IgD-negative memory B cell (primary cell): ENCODE results near the gene EDN3. TPM values are rescaled to one million over a fixed set of nuclear protein-coding genes. Genes with fewer than 3 reads are reported as not detected.
"Not testable (repeated sequence)": the region's sequence is repeated elsewhere in the genome, so short reads cannot be mapped to it uniquely, and the experiment has no call there.

ENCODE experiments used
- H3K27ac Mint-ChIP-seq, 3 donors: one replicate each; pipeline ENCODE4 v1.8.0; 2020 to 2022; ENCODE audit warnings: mild to moderate bottlenecking in 3 of 3, mixed read lengths in 3 of 3, moderate library complexity in 1 of 3
- H3K27me3 Mint-ChIP-seq: one replicate; pipeline ENCODE4 v1.8.0; 2021; ENCODE audit warnings: mixed read lengths
- H3K36me3 Mint-ChIP-seq: one replicate; pipeline ENCODE4 v1.8.0; 2020; ENCODE audit warnings: mild to moderate bottlenecking, mixed read lengths
- H3K4me1 Mint-ChIP-seq, 3 donors: one replicate each; pipeline ENCODE4 v1.8.0; 2020 to 2022; ENCODE audit warnings: mixed read lengths in 3 of 3, mild to moderate bottlenecking in 1 of 3
- H3K4me3 Mint-ChIP-seq, 4 donors: one replicate each; pipeline ENCODE4 v1.8.0; 2020 to 2022; ENCODE audit warnings: mild to moderate bottlenecking in 4 of 4, mixed read lengths in 4 of 4, moderate library complexity in 3 of 4
- H3K9me3 Mint-ChIP-seq, 3 donors: one replicate each; pipeline ENCODE4 v1.8.0; 2020 to 2021; ENCODE audit warnings: mixed read lengths in 3 of 3, mild to moderate bottlenecking in 1 of 3
- polyA plus RNA-seq: library from polyadenylated mRNA; unstranded; fragments of 300-500 nt; fragmentation: Illumina TruSeq; gene quantifications from one replicate; pipeline ENCODE4 v1.2.3, GENCODE V29; 2021

EDN3 gene
- polyA plus RNA-seq, 1 donor from 2014 or later, result not detected

DNA sequence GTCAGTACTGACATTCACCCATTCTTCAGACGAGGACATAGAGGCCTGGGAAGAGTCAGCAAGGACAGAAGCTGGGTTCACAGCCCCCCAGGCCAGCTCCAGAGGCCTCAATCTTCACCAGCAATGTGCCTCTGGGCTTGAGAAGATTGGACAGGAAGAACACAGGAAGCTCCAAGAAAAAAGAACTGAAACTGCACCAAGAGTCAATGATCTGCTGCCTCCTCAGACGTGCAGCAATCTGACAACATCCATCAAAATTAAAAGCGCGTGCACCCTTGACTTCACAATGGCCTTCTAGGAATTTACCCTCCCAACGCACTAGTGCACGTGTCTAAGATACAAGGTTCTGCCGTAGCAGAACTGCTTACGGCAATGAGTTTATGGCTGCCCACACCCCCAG, 38.0 kb downstream of the EDN3 start:
- H3K36me3 Mint-ChIP-seq, H3K27ac Mint-ChIP-seq, H3K27me3 Mint-ChIP-seq, H3K4me1 Mint-ChIP-seq, H3K4me3 Mint-ChIP-seq, H3K9me3 Mint-ChIP-seq: not testable (repeated sequence)

DNA sequence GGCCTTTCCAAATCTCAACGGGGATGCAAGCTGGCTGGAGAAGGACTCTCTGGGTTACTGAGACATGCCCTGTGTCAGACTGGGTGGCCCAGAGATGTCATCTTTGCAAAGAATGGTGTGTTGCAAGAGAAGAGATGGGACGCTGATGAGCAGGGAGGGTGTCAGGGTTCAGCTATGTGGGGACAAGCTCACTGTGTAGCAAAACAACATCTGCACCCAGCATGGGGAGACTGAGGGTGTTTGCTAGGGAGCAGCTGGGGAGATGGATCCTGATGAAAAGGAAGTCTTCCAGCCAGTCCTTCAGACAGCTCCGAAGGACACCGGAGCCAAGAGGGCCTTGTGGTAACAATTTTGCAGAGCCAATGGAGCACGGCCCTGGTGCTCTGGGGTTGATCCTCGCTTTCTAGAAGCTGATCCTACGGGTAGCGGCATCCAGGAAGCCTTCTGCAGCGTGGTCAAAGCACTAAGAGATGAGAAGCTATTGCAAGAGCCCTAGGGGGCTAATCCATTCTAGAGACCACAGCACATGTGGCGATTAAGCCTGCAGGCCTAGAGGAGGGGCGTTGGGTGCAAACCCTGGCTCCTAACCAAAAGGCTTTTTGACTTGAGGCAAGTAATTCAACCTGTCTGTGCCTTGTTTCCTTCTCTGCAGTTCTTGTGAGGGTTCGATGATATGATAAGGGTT, 39.9 kb downstream of the EDN3 start:
- H3K27ac Mint-ChIP-seq, result no peak overlapping the region
- H3K36me3 Mint-ChIP-seq, result no peaks in the 10 kb centered on the region
- H3K4me3 Mint-ChIP-seq, result no peak overlapping the region
- peaks cover 0 to 14% (median 0%) of the 10 kb centered on the region in 3 donors for H3K9me3 Mint-ChIP-seq
- peaks cover 0 to 3% (median 0%) of the 10 kb centered on the region in 3 donors for H3K4me1 Mint-ChIP-seq
- H3K27me3 Mint-ChIP-seq, result peaks cover 3% of the 10 kb centered on the region

DNA sequence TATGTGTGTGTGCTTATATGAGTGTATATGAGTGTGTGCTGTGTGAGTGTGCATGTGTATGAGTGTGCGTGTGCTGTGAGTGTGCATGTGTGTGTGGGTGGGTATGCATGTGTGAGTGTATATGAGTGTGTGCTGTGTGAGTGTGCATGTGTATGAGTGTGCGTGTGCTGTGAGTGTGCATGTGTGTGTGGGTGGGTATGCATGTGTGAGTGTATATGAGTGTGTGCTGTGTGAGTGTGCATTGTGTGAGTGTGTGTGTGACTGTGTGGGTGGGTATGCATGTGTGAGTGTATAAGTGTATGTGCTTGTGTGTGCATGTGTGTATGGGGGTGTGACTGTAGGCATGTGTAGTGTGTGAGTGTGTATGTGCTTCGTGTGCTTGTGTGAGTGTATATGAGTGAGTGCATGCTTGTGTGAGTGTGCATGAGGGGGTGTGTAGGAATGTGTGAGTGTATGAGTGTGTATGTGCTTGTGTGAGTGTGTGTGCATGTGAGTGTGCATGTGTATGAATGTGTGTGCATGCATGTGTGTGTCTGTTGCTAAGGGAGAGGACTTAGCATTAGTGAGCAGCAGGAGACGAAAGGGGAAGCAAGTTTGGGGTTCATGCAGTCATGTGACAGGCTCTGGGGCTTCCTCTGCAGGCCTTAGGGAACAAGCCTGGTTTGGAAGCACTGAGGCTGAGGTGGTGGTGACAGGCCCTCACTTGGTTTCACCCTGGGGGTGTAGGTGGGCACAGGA, 41.0 kb downstream of the EDN3 start:
- not testable (repeated sequence) for H3K27ac Mint-ChIP-seq, H3K36me3 Mint-ChIP-seq, H3K4me3 Mint-ChIP-seq, H3K27me3 Mint-ChIP-seq, H3K4me1 Mint-ChIP-seq
- H3K9me3 Mint-ChIP-seq, result peaks cover 0 to 16% (median 0%) of the 10 kb centered on the region in 3 donors

DNA sequence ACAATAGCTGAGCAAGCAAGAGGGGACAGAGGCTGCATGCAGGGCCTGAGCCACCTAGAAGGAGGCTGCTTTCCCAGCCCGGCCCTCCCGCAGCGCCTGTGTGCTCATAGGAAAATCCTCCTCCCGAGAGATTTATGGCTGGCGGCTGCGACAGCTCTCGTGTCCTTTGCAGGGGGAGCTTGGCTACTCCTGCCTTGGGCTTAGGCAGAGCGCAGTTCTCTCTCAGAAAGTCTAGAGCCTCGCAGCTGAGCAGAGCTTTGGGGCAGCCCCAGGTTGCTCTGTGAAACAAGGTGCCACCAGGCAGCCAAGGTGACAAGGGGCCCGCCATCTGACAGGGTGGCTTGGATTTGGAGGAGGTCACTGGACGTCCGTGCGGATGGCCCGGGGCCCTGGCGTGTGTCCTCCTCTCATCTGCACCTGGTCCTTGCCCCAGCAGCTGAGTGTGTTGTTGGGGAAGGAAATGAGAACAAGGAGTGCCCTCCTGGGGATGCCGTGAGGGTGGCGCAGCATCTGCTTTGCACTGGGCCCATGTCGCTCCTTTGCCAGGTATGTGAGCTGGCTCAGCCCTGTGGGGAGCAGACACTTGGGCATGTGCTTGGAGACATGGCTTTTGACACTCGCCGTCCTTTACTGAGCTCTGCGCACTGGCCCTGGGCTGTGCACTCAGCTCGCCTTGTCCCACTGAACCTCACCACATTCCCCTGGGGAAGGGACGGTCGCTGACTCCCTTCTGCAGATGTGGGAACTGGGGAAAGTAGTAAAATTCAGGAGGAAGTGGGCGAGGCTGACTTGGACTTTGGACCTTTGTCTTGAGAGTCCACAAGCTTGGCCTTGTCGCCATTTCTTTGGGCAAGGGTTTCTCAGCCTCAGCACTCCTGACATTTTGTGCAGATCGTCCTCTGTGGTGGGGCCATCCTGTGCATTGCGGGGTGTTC, 41.9 kb downstream of the EDN3 start:
- Mint-ChIP-seq H3K9me3 (peaks cover 2 to 16% (median 5%) of the 10 kb centered on the region in 3 donors), H3K4me3 (no peak overlapping the region), H3K36me3 (no peaks in the 10 kb centered on the region), H3K27me3 (peaks cover 3% of the 10 kb centered on the region), H3K4me1 (peaks cover 0 to 3% (median 0%) of the 10 kb centered on the region in 3 donors), H3K27ac (no peak overlapping the region)

DNA sequence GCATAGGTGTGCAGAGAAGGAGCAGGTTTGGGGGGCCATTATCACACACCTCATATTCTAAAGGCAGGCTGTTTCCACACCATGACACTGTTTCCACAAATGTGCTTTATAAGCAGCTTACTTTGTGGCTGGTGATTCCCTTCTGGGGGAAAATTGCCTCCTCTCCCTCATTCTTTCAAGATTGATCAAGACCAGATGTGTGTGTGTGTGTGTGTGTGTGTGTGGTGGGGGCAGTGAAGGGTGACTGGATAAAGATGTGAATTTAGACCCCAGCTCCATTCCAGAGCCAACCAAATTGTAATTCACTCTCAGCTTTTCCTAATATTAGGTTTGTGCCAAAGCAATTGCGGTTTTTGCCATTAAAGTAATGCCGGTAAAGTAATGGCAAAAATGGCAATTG, 45.6 kb downstream of the EDN3 start:
- no peak overlapping the region for H3K4me3 Mint-ChIP-seq
- peaks cover 2 to 16% (median 5%) of the 10 kb centered on the region in 3 donors for H3K9me3 Mint-ChIP-seq
- H3K27me3 Mint-ChIP-seq, result peaks cover 3% of the 10 kb centered on the region
- H3K27ac Mint-ChIP-seq, result no peak overlapping the region
- H3K4me1 Mint-ChIP-seq, result no peaks in the 10 kb centered on the region
- H3K36me3 Mint-ChIP-seq, result no peaks in the 10 kb centered on the region

DNA sequence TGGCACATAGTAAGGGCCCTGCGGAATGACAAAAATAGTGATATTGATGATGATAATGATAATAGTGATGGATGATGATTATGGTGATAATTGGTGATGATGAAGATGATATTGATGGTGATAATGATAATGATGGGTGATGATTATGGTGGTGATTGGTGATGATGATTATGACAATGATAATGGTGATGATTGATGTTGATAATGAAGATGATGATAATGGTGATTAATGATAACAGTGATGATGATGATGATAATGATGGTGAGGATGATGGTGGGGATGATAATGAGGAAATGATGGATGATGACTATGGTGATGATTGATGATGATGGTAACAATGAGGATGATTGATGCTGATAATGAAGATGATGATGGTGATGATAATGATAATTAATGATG, 48.9 kb downstream of the EDN3 start:
- peaks cover 2 to 10% (median 5%) of the 10 kb centered on the region in 3 donors for H3K9me3 Mint-ChIP-seq
- no peak overlapping the region for H3K27ac Mint-ChIP-seq
- no peak overlapping the region for H3K4me3 Mint-ChIP-seq
- H3K4me1 Mint-ChIP-seq, result peaks cover 0 to 11% (median 7%) of the 10 kb centered on the region in 3 donors
- no peaks in the 10 kb centered on the region for H3K36me3 Mint-ChIP-seq
- peaks cover 5% of the 10 kb centered on the region for H3K27me3 Mint-ChIP-seq

DNA sequence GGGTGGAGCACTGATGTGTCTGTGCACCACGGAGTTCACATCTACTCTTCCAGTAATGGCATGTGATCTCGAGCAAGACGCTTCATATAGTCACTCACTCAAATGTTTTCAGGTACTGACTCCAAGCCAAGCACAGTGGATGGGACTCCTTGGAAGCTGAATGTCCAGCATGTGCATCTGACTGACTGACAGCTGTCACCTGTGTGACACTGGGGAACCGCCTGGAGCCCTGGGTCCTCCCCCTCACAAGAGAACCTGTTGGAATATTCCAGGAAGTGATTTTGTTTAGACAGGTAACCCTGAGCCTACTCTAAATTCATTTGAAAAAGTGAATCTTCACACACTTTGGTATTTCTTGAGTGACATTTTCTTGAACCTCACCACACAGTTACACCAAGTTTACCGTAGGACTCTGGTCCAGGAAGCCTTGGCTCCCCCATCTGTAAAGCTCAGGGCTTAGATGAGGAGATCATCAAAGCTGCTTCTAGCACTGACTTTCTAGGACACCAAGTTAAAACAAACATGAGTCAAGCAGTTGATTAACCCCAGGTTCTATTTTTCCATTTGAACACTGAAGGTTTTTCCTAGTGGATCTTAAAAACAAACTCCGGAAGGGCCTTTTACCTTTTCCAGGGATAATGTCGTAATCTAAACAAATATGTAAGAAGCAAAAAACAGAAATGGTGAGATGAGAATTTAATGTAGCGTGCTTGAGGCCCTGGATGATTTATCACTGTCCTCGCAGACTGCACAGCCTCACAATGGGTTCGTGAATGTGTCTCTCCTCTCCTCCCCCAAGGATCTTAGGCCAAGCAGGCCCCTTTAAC, 50.1 kb downstream of the EDN3 start:
- Mint-ChIP-seq H3K9me3 (peaks cover 0 to 5% (median 2%) of the 10 kb centered on the region in 3 donors), H3K36me3 (no peaks in the 10 kb centered on the region), H3K4me3 (no peak overlapping the region), H3K27ac (no peak overlapping the region), H3K4me1 (peaks cover 0 to 11% (median 7%) of the 10 kb centered on the region in 3 donors), H3K27me3 (peaks cover 5% of the 10 kb centered on the region)

DNA sequence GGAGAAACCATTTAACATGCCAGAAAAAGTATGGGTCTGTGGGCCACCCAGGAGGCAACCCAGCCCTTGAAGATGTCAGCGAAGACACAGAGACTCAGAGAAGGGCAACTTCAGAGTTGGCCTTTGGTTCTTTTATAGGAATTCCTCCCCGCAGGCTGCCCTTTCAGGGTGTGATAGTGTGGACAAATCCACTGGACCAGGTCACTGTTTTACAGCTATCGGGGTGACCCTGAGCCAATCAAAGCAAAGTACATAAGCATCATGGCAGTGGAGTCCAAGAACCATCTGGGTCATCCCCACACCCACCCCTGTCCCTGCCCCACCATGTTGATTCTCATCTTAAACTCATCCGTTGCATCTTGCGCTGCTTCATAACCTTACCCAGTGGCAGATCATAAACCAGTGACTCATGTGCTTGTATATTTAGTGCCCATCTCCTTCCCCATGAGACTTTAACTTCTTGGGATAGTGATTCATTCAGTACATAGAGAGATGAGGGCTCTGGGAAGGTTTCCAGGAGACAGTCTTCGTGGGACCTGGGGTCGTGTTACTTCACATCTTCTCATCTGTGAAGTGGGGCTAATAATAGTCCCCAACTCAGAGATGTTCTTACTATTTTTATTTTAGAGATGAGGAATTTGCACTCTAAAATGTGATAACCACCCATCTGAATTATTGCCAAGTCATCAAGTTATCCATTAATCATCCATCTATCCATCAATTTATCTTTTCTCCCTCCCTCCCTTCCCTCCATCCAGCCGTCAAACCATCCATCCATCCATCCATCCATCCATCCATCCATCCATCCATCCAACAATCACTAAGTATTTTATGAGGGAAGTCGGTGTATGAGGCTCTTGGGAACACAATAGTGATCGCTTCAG, 51.0 kb downstream of the EDN3 start:
- no peak overlapping the region for H3K4me3 Mint-ChIP-seq
- H3K4me1 Mint-ChIP-seq, result peaks cover 0 to 11% (median 7%) of the 10 kb centered on the region in 3 donors
- H3K27ac Mint-ChIP-seq, result no peak overlapping the region

DNA sequence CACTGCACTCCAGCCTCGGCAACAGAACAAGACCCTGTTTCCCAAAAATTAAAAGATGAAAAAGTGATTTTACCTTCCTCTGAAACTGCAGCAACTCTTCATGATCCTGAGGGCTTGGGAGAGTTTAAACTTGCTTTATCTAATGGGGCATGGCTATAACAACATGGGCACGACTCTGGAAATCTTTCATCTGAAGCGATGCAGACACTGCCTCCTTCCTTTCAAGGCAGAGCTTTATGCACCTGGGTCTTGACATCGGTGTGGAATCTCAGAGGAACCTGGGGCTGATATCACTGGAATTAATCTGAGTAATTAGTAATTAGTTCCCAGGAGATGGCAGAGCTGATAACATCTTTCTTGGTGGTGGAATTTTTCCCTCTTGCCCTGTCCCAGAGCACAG, 52.1 kb downstream of the EDN3 start:
- Mint-ChIP-seq H3K4me1 (peaks cover 0 to 11% (median 7%) of the 10 kb centered on the region in 3 donors), H3K27ac (no peak overlapping the region), H3K36me3 (no peaks in the 10 kb centered on the region), H3K9me3 (no peaks in the 10 kb centered on the region), H3K4me3 (no peak overlapping the region), H3K27me3 (peaks cover 7% of the 10 kb centered on the region)

More for the DNA sequence above, 51.0 kb downstream of the EDN3 start:
- Mint-ChIP-seq H3K36me3 (no peaks in the 10 kb centered on the region), H3K9me3 (peaks cover 0 to 5% (median 2%) of the 10 kb centered on the region in 3 donors), H3K27me3 (peaks cover 5% of the 10 kb centered on the region)

DNA sequence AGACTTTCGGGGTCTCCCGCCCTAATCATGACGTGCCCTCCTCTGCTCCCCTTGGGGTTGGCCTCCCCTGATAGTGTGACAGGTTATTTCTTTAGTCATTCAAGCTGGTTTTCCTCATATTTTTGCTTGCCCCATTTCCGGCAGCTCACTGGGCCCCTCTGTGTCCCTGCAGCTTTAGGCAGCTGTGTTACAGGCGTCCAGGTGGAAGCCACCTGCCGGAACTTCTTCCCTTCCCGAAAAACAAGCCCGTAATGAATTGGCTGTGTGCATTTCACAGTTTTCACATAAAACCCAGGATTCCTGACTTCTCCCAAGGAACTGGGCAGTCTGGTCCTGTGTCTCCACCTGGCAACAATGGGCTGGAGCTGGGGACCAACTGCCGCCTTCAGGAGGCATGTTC, 52.6 kb downstream of the EDN3 start:
- H3K27me3 Mint-ChIP-seq, result peaks cover 7% of the 10 kb centered on the region
- H3K36me3 Mint-ChIP-seq, result no peaks in the 10 kb centered on the region
- no peak overlapping the region for H3K27ac Mint-ChIP-seq
- H3K4me3 Mint-ChIP-seq, result no peak overlapping the region
- H3K4me1 Mint-ChIP-seq, result peaks cover 0 to 11% (median 7%) of the 10 kb centered on the region in 3 donors
- H3K9me3 Mint-ChIP-seq, result no peaks in the 10 kb centered on the region

DNA sequence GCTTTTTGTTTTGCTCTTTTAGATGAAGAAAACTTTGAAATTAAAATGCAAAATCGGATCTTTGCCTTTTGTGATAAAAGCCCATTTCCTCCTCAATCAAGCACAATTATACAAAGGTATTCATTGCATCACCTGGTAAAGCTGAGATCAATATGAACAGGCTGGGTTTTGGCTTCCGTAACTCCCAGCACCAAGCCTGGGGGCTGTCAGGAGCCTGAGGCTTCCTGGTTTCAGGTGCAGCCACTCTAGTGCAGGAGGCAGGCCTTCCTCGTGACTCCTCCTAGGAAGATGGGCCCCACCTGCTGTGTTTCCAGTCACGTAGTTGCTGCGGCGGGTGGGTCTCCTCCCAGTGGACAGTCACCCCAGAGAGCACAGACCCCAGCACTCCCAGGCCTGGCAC, 54.0 kb downstream of the EDN3 start:
- no peak overlapping the region for H3K4me3 Mint-ChIP-seq
- H3K9me3 Mint-ChIP-seq, result no peaks in the 10 kb centered on the region
- peaks cover 7% of the 10 kb centered on the region for H3K27me3 Mint-ChIP-seq
- no peak overlapping the region for H3K27ac Mint-ChIP-seq
- H3K36me3 Mint-ChIP-seq, result no peaks in the 10 kb centered on the region
- H3K4me1 Mint-ChIP-seq, result peaks cover 0 to 11% (median 9%) of the 10 kb centered on the region in 3 donors

DNA sequence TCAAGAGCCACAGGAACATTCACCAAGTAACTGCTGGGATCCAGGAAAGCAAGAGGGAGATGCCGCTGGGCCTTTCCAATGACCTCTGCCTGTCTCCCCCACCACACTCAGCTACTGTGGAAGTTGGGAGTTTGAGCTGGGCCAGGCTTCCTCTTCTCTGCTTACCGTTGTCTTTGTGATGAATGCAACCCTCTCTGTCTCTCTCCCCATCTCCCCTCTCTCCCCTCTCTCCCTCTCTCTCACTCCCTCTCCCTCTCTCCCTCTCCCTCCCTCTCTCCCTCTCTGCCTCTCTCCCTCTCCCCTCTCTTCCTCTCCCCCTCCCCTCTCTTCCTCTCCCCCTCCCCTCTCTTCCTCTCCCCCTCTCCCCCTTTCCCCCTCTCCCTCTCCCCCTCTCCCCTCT, 54.8 kb downstream of the EDN3 start:
- Mint-ChIP-seq H3K4me3 (no peak overlapping the region), H3K4me1 (peaks cover 0 to 12% (median 11%) of the 10 kb centered on the region in 3 donors), H3K27ac (no peak overlapping the region), H3K27me3 (peaks cover 7% of the 10 kb centered on the region), H3K9me3 (no peaks in the 10 kb centered on the region), H3K36me3 (no peaks in the 10 kb centered on the region)

DNA sequence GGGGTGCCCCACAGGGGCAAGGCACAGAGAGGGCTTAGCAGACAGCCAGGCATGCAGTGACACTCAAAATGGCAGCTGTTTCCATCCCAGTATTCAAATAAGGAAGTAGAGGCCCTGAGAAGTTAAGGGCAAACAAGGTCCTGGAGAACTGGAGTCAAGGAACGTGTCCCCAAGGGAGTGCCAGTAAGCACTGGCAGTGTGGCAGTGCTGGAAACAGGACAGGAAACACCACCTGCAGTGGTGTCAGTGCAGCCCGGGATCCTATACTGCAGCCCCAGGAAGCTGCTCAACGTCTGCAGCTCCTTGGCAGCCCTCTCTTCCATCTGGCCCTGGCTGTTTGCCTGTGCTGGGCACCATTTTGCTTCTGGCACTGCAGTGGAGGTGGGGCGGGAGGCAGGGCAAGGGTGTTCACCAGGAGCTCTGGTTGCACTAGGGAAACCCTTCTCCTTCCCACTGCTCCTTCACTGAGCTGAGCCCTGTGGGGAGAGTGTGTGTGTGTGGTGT, 56.3 kb downstream of the EDN3 start:
- Mint-ChIP-seq H3K4me1 (peaks cover 0 to 12% (median 8%) of the 10 kb centered on the region in 3 donors), H3K4me3 (no peak overlapping the region), H3K27ac (no peak overlapping the region), H3K36me3 (no peaks in the 10 kb centered on the region), H3K27me3 (peaks cover 5% of the 10 kb centered on the region), H3K9me3 (no peaks in the 10 kb centered on the region)
